Measurements from ENCODE around the gene SELENOW.

SELENOW gene

DNA sequence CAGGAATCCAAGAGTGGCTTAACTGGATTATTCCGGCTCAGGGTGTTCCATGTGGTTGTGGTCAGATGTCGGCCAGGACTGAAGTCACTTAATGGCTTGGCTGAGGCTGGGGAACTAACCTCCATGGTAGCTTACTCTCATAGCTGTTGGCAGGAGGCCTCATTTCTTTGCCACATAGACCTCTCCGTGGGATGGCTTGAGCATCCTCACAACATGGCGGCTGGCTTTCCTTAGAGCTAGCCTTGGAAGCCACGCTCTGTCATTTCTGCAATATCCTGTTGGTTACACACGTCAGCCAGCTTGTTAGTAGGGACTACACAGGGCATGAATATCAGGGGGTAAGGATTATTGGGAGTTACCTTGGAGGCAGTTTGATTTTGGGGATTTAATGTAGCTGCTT, 48.3 kb downstream of the SELENOW start:
- no peak for DNase-seq

DNA sequence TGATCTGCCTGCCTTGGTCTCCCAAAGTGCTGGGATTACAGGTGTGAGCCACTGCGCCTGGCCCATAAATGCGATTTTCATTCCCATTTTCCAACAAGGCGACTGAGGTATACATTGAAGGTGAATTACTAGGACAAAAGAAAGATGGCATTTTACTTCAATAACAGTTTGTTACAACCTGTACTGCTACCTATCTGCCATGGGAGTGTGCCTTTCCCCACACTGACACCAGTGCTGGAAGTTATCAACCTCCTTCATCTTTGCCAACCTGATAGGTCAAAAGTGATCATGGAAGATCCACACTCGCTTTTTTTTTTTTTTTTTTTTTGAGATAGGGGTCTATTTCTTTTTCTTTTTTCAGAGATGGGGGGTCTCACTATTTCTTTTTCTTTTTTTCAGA, 54.2 kb downstream of the SELENOW start:
- DNase-seq: no peak
